ENCODE data around the gene RALGPS2.

Gene RALGPS2

GRCh38 chr1:178910023-178910422, 185.0 kb downstream of the RALGPS2 start:
- H3K27ac ChIP-seq (ENCODE audit: extremely low read depth, low read depth, low read length) = no peak overlapping the region
- no peak overlapping the region for H3K4me3 ChIP-seq (ENCODE audit: low read depth, low read length)
- no peaks in the 10 kb centered on the region for H3K9me3 ChIP-seq (ENCODE audit: control insufficient read depth, insufficient read depth, low read depth, low read length)
- H3K4me1 ChIP-seq (ENCODE audit: control insufficient read depth, insufficient read depth, low read length) = no peaks in the 10 kb centered on the region
- ChIA-PET CTCF (no interaction called here), POLR2A (no interaction called here)
- peaks cover 5 to 6% of the 10 kb centered on the region in 2 experiments; a peak in 2 of 3 replicates for H3K36me3 ChIP-seq (ENCODE audit: control insufficient read depth in 2 of 2, insufficient read depth in 1 of 2, low read length in 2 of 2)
- no peak for TF ChIP-seq ZNF175 (tag by site-specific recombination; IDR thresholded peaks at IDR 0.05)
- TF ChIP-seq ZNF623 (tag by site-specific recombination; IDR thresholded peaks at IDR 0.05) = no peak
- no peak for TF ChIP-seq ZNF658 (tag by site-specific recombination; IDR thresholded peaks at IDR 0.05)
- TF ChIP-seq ZNF23 (tag by site-specific recombination; IDR thresholded peaks at IDR 0.05; ENCODE audit: borderline replicate concordance) = no peak
- no peak for TF ChIP-seq ZBTB11 (tag by site-specific recombination; conservative IDR thresholded peaks at IDR 0.05; ENCODE audit: low read depth)
- TF ChIP-seq MZF1 (tag by site-specific recombination; IDR thresholded peaks at IDR 0.05; ENCODE audit: borderline replicate concordance) = no peak

- no peak overlapping the region for H3K27ac ChIP-seq (ENCODE audit: extremely low read depth, low read depth, low read length)
- H3K36me3 ChIP-seq (ENCODE audit: control insufficient read depth in 2 of 2, insufficient read depth in 1 of 2, low read length in 2 of 2) = peaks cover 0 to 6% of the 10 kb centered on the region in 2 experiments; a peak in 2 of 3 replicates
- H3K4me1 ChIP-seq (ENCODE audit: control insufficient read depth, insufficient read depth, low read length) = no peaks in the 10 kb centered on the region
- POLR2A ChIA-PET = no interaction called here
- TF ChIP-seq ZNF610 (tag by site-specific recombination; IDR thresholded peaks at IDR 0.05; ENCODE audit: borderline replicate concordance) (no peak), GLI2 (tag by site-specific recombination; IDR thresholded peaks at IDR 0.05; ENCODE audit: borderline replicate concordance, low read depth) (no peak), ZNF121 (tag by site-specific recombination; IDR thresholded peaks at IDR 0.05) (no peak), ZNF292 (tag by site-specific recombination; IDR thresholded peaks at IDR 0.05; ENCODE audit: borderline replicate concordance, low read depth) (no peak), PRDM1 (tag by site-specific recombination; IDR thresholded peaks at IDR 0.05) (no peak), EGR2 (tag by site-specific recombination; IDR thresholded peaks at IDR 0.05; ENCODE audit: low read depth) (no peak), ZNF223 (tag by site-specific recombination; IDR thresholded peaks at IDR 0.05) (no peak), ZFHX2 (tag by site-specific recombination; conservative IDR thresholded peaks at IDR 0.05) (no peak), ZNF660 (tag by site-specific recombination; IDR thresholded peaks at IDR 0.05) (no peak), HOXD13 (CRISPR knock-in tag; IDR thresholded peaks at IDR 0.05; ENCODE audit: borderline replicate concordance) (no peak), ZBTB1 (tag by site-specific recombination; IDR thresholded peaks at IDR 0.05) (no peak), KLF8 (tag by site-specific recombination; IDR thresholded peaks at IDR 0.05) (no peak)
- no peaks in the 10 kb centered on the region for H3K9me3 ChIP-seq (ENCODE audit: control insufficient read depth, insufficient read depth, low read depth, low read length)
- no peak overlapping the region for H3K4me3 ChIP-seq (ENCODE audit: low read depth, low read length)
- CTCF ChIA-PET = no interaction called here
Measured at GRCh38 chr1:178912597-178912996, 187.6 kb downstream of the RALGPS2 start.

DNA sequence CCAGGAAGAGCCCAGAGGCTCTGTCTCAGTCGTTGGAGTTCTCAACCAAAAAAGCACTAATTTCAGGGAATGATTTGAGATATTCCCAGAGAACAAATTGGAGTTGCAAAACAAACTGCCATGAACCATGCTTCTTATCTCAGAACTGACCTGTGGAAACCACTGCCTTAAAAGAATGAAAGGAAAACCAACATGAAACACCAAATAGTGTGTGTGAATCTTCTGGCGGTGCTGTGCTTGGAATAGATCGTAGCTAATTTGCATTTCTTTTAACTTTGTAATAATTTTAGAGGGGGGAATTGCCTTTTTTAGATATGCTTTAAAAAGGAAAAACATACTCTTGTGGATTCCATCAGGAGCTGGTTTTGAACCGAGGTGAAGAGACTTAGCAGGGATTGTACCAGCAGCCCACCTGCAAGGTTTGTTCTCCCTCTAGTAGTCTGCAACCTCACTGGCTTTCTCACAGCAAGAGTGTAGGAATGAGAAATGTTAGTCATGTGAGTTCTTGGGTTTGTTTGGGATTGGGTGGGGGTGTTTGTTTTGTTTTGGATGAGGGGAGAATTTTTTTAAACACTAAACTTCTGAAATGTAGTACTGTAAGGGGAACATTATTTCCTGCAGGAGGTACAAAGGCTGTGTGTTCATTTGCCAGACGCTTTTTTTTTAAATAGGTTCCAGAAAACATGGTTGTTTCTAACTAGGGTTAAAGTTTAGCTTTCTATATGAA, 191.6 kb downstream of the RALGPS2 start:
- no peaks in the 10 kb centered on the region for H3K4me1 ChIP-seq (ENCODE audit: control insufficient read depth, insufficient read depth, low read length)
- no peak overlapping the region for H3K4me3 ChIP-seq (ENCODE audit: low read depth, low read length)
- H3K27ac ChIP-seq (ENCODE audit: extremely low read depth, low read depth, low read length) = no peak overlapping the region
- no peak for TF ChIP-seq MEIS1 (CRISPR knock-in tag; IDR thresholded peaks at IDR 0.05; ENCODE audit: borderline replicate concordance)
- TF ChIP-seq PRDM10 (tag by site-specific recombination; IDR thresholded peaks at IDR 0.05) = no peak
- no peak for TF ChIP-seq ZNF157 (tag by site-specific recombination; IDR thresholded peaks at IDR 0.05)
- no peak for TF ChIP-seq ZNF335 (tag by site-specific recombination; conservative IDR thresholded peaks at IDR 0.05)
- TF ChIP-seq ZNF132 (tag by site-specific recombination; IDR thresholded peaks at IDR 0.05; ENCODE audit: borderline replicate concordance) = no peak
- TF ChIP-seq ZNF785 (tag by site-specific recombination; IDR thresholded peaks at IDR 0.05) = no peak
- TF ChIP-seq GLI2 (tag by site-specific recombination; IDR thresholded peaks at IDR 0.05; ENCODE audit: borderline replicate concordance, low read depth) = no peak
- no peak for TF ChIP-seq EGR2 (tag by site-specific recombination; IDR thresholded peaks at IDR 0.05; ENCODE audit: low read depth)
- TF ChIP-seq WT1 (tag by site-specific recombination; IDR thresholded peaks at IDR 0.05) = no peak
- no peak for TF ChIP-seq ZNF341 (tag by site-specific recombination; IDR thresholded peaks at IDR 0.05; ENCODE audit: low read depth)
- ChIA-PET CTCF (interaction anchor here (0.5 kb wide), 1 partner anchor 88 kb away, joined by 3 read pairs; no protein-coding TSS in a partner anchor), POLR2A (no interaction called here)
- peaks cover 0 to 6% of the 10 kb centered on the region in 2 experiments; a peak in 2 of 3 replicates for H3K36me3 ChIP-seq (ENCODE audit: control insufficient read depth in 2 of 2, insufficient read depth in 1 of 2, low read length in 2 of 2)
- no peaks in the 10 kb centered on the region for H3K9me3 ChIP-seq (ENCODE audit: control insufficient read depth, insufficient read depth, low read depth, low read length)

All from HEK293 (cell line).